K562 (cell line): Measurements from ENCODE around the gene GNG7. TPM values are rescaled to one million over a fixed set of nuclear protein-coding genes. Genes with fewer than 3 reads are reported as not detected.

Source experiments
- ATAC-seq: fragments of 200-7000 bp; cut with Tn5 transposase; 3 replicates; pipeline ENCODE4 v1.9.1; 2020; ENCODE audit warnings: moderate library complexity
- BruUV-seq: library from RNA; stranded (reverse); fragments of 400-500 nt; replicated peaks from 2 replicates; lab custom pipeline; 2021; lab: Mats Ljungman, UMichigan
- CTCF ChIA-PET: fragments of 300-600 bp; formaldehyde crosslinking; extraction: SDS; loops from one replicate; lab custom pipeline; 2021; ENCODE audit warnings: low intra/inter-chr PET ratio; lab: Yijun Ruan, JAX
- POLR2A ChIA-PET: fragments of 300-600, 350-650 bp; sonication (Branson Sonifier 250); formaldehyde crosslinking; extraction: SDS; loops from one replicate; lab custom pipeline; 2021; ENCODE audit warnings: antibody characterized with exemption, inconsistent platforms; lab: Yijun Ruan, JAX
- DNase-seq, 4 experiments: peaks; one replicate each; pipeline versions ENCODE4 v3.0.0 to v3.0.0-alpha.2; 2011 to 2018; ENCODE audit warnings: low spot score in 3 of 4, mixed read lengths in 3 of 4; ENCODE audit errors: extremely low read depth in 1 of 4
- FAIRE-seq: peaks from 2 replicates; lab custom pipeline; 2011; peaks lifted over from hg19 to GRCh38; lab: Jason Lieb, UNC
- H2AFZ ChIP-seq: 2 replicates; pipeline ENCODE4 v1.6.0; 2011; ENCODE audit warnings: low read depth, low read length, control low read depth, inconsistent platforms
- H3K27ac ChIP-seq: fragments of 200-600 bp; 3 replicates; pipeline ENCODE4 v1.8.0; 2011; ENCODE audit warnings: low read depth, mild to moderate bottlenecking, control low read depth, inconsistent platforms, low read length, moderate library complexity, mixed read lengths; ENCODE audit errors: extremely low read depth
- H3K27me3 ChIP-seq, 2 experiments: fragments of 300-600 bp in 1 of 2; 2 replicates in 1 of 2; 3 replicates in 1 of 2; pipeline versions ENCODE4 v1.6.0 to v1.8.0; 2011; ENCODE audit warnings: inconsistent platforms in 2 of 2, low read length in 2 of 2, mild to moderate bottlenecking in 1 of 2, mixed read lengths in 1 of 2, moderate library complexity in 1 of 2; ENCODE audit not compliant: control insufficient read depth in 2 of 2, insufficient read depth in 2 of 2
- H3K36me3 ChIP-seq: fragments of 300-600 bp; 3 replicates; pipeline ENCODE4 v1.8.0; 2011; ENCODE audit warnings: mild to moderate bottlenecking, low read length, inconsistent platforms; ENCODE audit not compliant: control insufficient read depth, insufficient read depth
- H3K4me1 ChIP-seq, 2 experiments: fragments of 200-600 bp in 1 of 2; replicated peaks in 1 of 2; 2 replicates in 1 of 2; 3 replicates in 1 of 2; pipeline versions ENCODE4 v1.5.1 to v1.8.0; 2011; ENCODE audit warnings: inconsistent platforms in 2 of 2, low read length in 2 of 2, mild to moderate bottlenecking in 1 of 2, mixed read lengths in 1 of 2, moderate library complexity in 1 of 2; ENCODE audit not compliant: control insufficient read depth in 2 of 2, insufficient read depth in 2 of 2
- H3K4me2 ChIP-seq: 2 replicates; pipeline ENCODE4 v1.6.1; 2011; ENCODE audit warnings: low read length, control low read depth, inconsistent platforms, mixed read lengths; ENCODE audit not compliant: insufficient read depth
- H3K4me3 ChIP-seq: fragments of 200-600 bp; sonication (generic), shearing (Covaris generic); 2 replicates; pipeline ENCODE4 v1.5.1; 2016; ENCODE audit warnings: control low read depth, inconsistent platforms
- H3K79me2 ChIP-seq: fragments of 200-600 bp; 3 replicates; pipeline ENCODE4 v1.8.0; 2011; ENCODE audit warnings: low read length, inconsistent platforms; ENCODE audit not compliant: control insufficient read depth, insufficient read depth
- H3K9ac ChIP-seq, 2 experiments: 2 replicates each; pipeline versions ENCODE4 v1.6.0 to v1.6.1; 2011; ENCODE audit warnings: low read depth in 2 of 2, low read length in 2 of 2, control low read depth in 1 of 2, inconsistent platforms in 1 of 2, mild to moderate bottlenecking in 1 of 2, mixed read lengths in 1 of 2; ENCODE audit not compliant: insufficient read depth in 1 of 2
- H3K9me1 ChIP-seq: one replicate; pipeline ENCODE4 v1.6.0; 2011; ENCODE audit warnings: inconsistent platforms, mild to moderate bottlenecking, low read length, moderate library complexity; ENCODE audit not compliant: control insufficient read depth, insufficient read depth
- H3K9me3 ChIP-seq: replicated peaks from 2 replicates; pipeline ENCODE4 v1.5.1; 2011; ENCODE audit warnings: low read depth, low read length, inconsistent platforms; ENCODE audit not compliant: control insufficient read depth, insufficient read depth
- H4K20me1 ChIP-seq: replicated peaks from 2 replicates; pipeline ENCODE4 v1.6.1; 2011; ENCODE audit warnings: low read length, inconsistent platforms, mixed read lengths; ENCODE audit not compliant: control insufficient read depth, insufficient read depth
- ADNP ChIP-seq: fragments of 200-800 bp; sonication (Bioruptor generic); IDR thresholded peaks from 2 replicates; pipeline ENCODE4 v1.6.1; 2016; ENCODE audit warnings: missing genetic modification characterization, missing compliant biosample characterization
- BDP1 ChIP-seq: IDR thresholded peaks from 3 replicates; pipeline ENCODE4 v1.6.1; 2011; ENCODE audit not compliant: insufficient read length, insufficient read depth
- CGGBP1 ChIP-seq: fragments of 250-450 bp; sonication (Bioruptor Pico); IDR thresholded peaks from 2 replicates; pipeline ENCODE4 v1.9.0; 2021; ENCODE audit warnings: mild to moderate bottlenecking
- FOXJ3 ChIP-seq: sonication (generic); formaldehyde crosslinking; IDR thresholded peaks from 2 replicates; pipeline ENCODE4 v1.4.0; 2020; ENCODE audit warnings: mild to moderate bottlenecking, missing genetic modification reagents
- JUND ChIP-seq, 2 experiments: IDR thresholded peaks; 2 replicates in 1 of 2; 3 replicates in 1 of 2; pipeline ENCODE4 v1.6.1; 2011; ENCODE audit warnings: borderline replicate concordance in 2 of 2, low read depth in 2 of 2, low read length in 2 of 2, improper control_type of control experiment in 1 of 2, missing biosample characterization in 1 of 2, missing genetic modification characterization in 1 of 2, missing genetic modification reagents in 1 of 2
- NCOA6 ChIP-seq: fragments of 450-650 bp; IDR thresholded peaks from 2 replicates; pipeline ENCODE4 v1.6.1; 2017; ENCODE audit warnings: mild to moderate bottlenecking
- NFATC3 ChIP-seq: fragments of 450-650 bp; IDR thresholded peaks from 2 replicates; pipeline ENCODE4 v1.6.1; 2017; ENCODE audit warnings: mild to moderate bottlenecking
- RBBP5 ChIP-seq: fragments of 200-600 bp; sonication (generic); IDR thresholded peaks from 2 replicates; pipeline ENCODE4 v1.6.1; 2012; ENCODE audit warnings: borderline replicate concordance, mild to moderate bottlenecking, low read length, control low read depth, inconsistent platforms; ENCODE audit not compliant: insufficient read depth, poor library complexity, severe bottlenecking
- TAF1 ChIP-seq: IDR thresholded peaks from 2 replicates; pipeline ENCODE4 v1.6.1; 2011; ENCODE audit warnings: mild to moderate bottlenecking, low read length, moderate library complexity; ENCODE audit not compliant: insufficient read depth, control insufficient read depth, severe bottlenecking; ENCODE audit errors: extremely low read depth
- TAF15 ChIP-seq: fragments of 200-400 bp; formaldehyde crosslinking; IDR thresholded peaks from 2 replicates; pipeline ENCODE4 v1.6.1; 2017; ENCODE audit warnings: mild to moderate bottlenecking, low read depth, low read length, moderate library complexity
- TAL1 ChIP-seq: fragments of 450-650 bp; IDR thresholded peaks from 2 replicates; pipeline ENCODE4 v1.6.1; 2016; ENCODE audit warnings: mild to moderate bottlenecking
- ZC3H4 ChIP-seq: sonication (generic); formaldehyde crosslinking; IDR thresholded peaks from 2 replicates; pipeline ENCODE4 v1.9.0; 2021; ENCODE audit warnings: missing genetic modification reagents, borderline replicate concordance
- ZEB2 ChIP-seq: fragments of 450-650 bp; IDR thresholded peaks from 2 replicates; pipeline ENCODE4 v1.6.1; 2016
- ZFPM2 ChIP-seq: fragments of 250-450 bp; sonication (Bioruptor Pico); IDR thresholded peaks from 2 replicates; pipeline ENCODE4 v1.5.1; 2022; ENCODE audit warnings: mild to moderate bottlenecking
- ZHX1 ChIP-seq: fragments of 150-350 bp; conservative IDR thresholded peaks from 2 replicates; pipeline ENCODE4 v1.6.1; 2014; ENCODE audit warnings: low read length
- ZNF717 ChIP-seq: fragments of 250-450 bp; sonication (Bioruptor Pico); IDR thresholded peaks from 2 replicates; pipeline ENCODE4 v1.5.0; 2021
- WGBS: fragments of 100-300 bp; shearing (Covaris generic); methylation state at CpG from one replicate; pipeline ENCODE4 v1.1.6; 2016; ENCODE audit warnings: low coverage, mixed read lengths; ENCODE audit not compliant: insufficient coverage; ENCODE audit errors: missing lambda C conversion rate; 5-methylcytosine and 5-hydroxymethylcytosine counted together
- in situ Hi-C: fragments of 300-500 bp; cut with MboI; formaldehyde crosslinking; loops from 4 replicates; pipeline ENCODE4 v1.15.0; 2018; ENCODE audit warnings: inconsistent platforms, mixed read lengths
- intact Hi-C: fragments of 100-400 bp; cut with micrococcal nuclease; formaldehyde crosslinking; loops from 2 replicates; pipeline ENCODE4 v1.14.2; 2022
- polyA plus RNA-seq, 8 experiments: library from polyadenylated mRNA; depleted of rRNA in 4 of 8; stranded (reverse) in 5 of 8; unstranded in 3 of 8; fragments of >200 nt; fragmentation: Nextera tagmentation in 2 of 8; fragmentation: Illumina TruSeq in 1 of 8; extraction: Ambion mirVana in 2 of 8; extraction: Trizol in 1 of 8; gene quantifications; 2 replicates each; pipeline versions ENCODE4 v1.2.1 to v1.2.3, GENCODE V29; 2011 to 2014; ENCODE audit warnings: inconsistent platforms in 1 of 8, missing spikeins in 1 of 8
- total RNA-seq, 7 experiments: library from RNA; depleted of rRNA in 6 of 7; stranded (reverse); fragments of >200 nt in 6 of 7; fragmentation: Illumina TruSeq in 2 of 7; extraction: Trizol in 2 of 7; gene quantifications; 2 replicates each; pipeline versions ENCODE4 v1.2.1 to v1.2.3, GENCODE V29; 2011 to 2021; ENCODE audit warnings: low replicate concordance in 1 of 7

GNG7 gene
- total and polyA plus RNA-seq, 9 of the 15 experiments (the other 6 are each of a cell fraction or from before 2014, with no cell fraction given), result 0.01 to 0.20 (median 0.06) TPM; not detected in 1

- Histone ChIP-seq H3K27ac (no peak overlapping the region), H3K27me3 (peaks cover 15 to 72% of the 10 kb centered on the region in 2 experiments), H3K9ac (no peak overlapping the region), H3K4me3 (no peak overlapping the region), H3K36me3 (no peaks in the 10 kb centered on the region), H4K20me1 (no peaks in the 10 kb centered on the region), H2AFZ (no peak overlapping the region), H3K9me3 (no peaks in the 10 kb centered on the region), H3K4me2 (no peak overlapping the region), H3K9me1 (no peaks in the 10 kb centered on the region), H3K4me1 (peaks cover 0 to 5% of the 10 kb centered on the region in 2 experiments; a peak in 2 of 5 replicates), H3K79me2 (no peaks in the 10 kb centered on the region)
- POLR2A ChIA-PET, result no interaction called here
- DNase-seq, result no peak
- in situ Hi-C loops, result no loop called here
- WGBS, result 2% methylated on average over 12 of the region's 12 CpGs
- TF ChIP-seq JUND (IDR thresholded peaks at IDR 0.05; ENCODE audit: borderline replicate concordance, low read depth, low read length) (no peak), JUND (tag; IDR thresholded peaks at IDR 0.05; ENCODE audit: borderline replicate concordance, low read depth, low read length) (no peak), ZEB2 (no peak), ZC3H4 (CRISPR knock-in tag) (no peak), ZHX1 (no peak), ZFPM2 (no peak), NFATC3 (no peak), TAF15 (no peak), BDP1 (no peak), NCOA6 (no peak), RBBP5 (no peak), ZNF717 (CRISPR knock-in tag) (no peak), TAL1 (no peak), CGGBP1 (no peak), TAF1 (no peak), FOXJ3 (CRISPR knock-in tag) (no peak), ADNP (tag) (no peak)
- intact Hi-C loops, result no loop called here
- no TSS peak for BruUV-seq
- ATAC-seq, result no peak
- FAIRE-seq, result no peak
- CTCF ChIA-PET, result no interaction called here
Observed at GRCh38 chr19:2693492-2694160, 8.9 kb downstream of the GNG7 start.
